Effector CD8-positive, alpha-beta T cell (primary cell): ENCODE results near the gene LEKR1.
"Not testable (repeated sequence)": the region's sequence is repeated elsewhere in the genome, so short reads cannot be mapped to it uniquely, and the experiment has no call there.

Experiments
- DNase-seq: peaks from one replicate; lab custom pipeline; 2025; lab: John Stamatoyannopoulos, UW

Gene LEKR1

DNA sequence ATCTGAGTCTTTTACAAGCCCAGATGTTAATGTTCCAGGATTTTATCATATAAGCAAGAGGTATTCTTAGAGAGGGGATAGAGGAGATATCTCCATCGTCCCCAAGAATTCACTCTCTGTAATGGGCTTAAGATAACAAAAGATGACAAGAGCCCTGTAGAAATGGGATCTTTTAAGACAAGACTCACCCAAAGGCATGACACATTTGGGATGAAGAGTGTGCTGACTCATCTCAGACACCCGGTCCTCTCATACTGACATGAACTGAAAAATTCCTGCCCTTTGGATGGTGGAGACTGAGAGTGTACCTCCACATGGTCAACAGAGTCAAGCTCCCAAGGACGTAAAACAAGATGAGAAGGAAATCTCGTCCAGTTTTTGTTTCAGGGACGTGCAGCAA, 11.0 kb downstream of the LEKR1 start:
- DNase-seq: no peak

DNA sequence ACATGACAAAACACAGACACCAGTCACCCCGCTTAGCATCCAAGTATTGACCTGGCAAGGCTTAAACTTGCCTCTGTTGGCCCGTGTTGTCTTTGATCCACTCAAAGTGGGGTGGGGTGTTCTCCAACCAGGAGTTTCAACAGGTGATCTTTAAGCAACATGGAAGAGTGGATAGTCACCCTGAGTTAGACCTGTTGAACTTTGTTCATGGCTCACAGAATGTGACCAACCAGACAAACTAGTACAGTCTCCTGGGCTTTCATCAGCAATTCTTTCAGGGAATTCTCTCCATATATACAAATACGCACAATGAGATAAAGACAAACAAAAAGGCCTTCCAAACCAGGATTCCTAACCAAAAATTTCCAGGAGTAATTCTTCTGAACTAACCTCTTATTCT, 11.9 kb downstream of the LEKR1 start:
- no peak for DNase-seq

DNA sequence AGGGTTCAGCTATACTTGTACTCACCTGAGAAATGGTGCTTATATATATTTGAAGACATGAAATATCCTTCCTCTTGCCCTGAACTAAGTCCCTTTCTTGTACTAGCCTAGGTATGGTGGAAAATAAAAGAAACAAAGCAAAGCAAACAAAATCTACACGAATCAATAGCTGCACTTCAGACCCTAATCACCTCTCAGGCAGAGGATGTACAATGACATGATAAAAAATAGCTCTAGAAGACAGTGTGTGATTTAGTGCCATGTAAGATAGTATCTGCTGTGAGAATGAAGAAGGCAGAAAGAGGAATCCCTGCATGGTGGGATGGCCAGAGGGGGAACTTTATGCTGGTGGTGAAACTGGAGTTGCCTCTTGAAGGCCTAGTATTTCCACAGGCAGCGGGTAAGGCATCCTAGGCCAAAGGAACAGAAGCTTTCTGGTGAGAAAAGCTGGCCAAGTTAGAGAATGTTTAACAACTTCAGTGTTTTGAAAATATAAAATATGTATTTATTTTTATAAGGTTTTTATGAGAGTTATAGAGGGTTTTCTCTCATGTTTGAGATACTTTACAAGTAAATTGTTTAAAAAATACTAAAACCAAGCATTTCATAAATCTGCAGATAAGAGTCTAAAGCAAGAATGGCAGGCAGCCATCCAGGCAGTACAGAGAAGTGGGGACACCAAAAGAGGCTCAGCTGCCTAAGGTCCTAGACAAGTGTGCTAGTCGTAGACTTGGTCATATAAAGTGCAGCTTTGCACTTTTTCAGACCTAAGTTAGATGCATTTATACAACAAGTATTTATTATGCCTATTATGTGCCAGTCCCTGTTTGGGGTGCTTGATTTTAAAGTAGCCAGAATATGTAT, 14.9 kb downstream of the LEKR1 start:
- DNase-seq: no peak

GRCh38 chr3:156843071-156843808, 17.1 kb downstream of the LEKR1 start:
- no peak for DNase-seq

DNA sequence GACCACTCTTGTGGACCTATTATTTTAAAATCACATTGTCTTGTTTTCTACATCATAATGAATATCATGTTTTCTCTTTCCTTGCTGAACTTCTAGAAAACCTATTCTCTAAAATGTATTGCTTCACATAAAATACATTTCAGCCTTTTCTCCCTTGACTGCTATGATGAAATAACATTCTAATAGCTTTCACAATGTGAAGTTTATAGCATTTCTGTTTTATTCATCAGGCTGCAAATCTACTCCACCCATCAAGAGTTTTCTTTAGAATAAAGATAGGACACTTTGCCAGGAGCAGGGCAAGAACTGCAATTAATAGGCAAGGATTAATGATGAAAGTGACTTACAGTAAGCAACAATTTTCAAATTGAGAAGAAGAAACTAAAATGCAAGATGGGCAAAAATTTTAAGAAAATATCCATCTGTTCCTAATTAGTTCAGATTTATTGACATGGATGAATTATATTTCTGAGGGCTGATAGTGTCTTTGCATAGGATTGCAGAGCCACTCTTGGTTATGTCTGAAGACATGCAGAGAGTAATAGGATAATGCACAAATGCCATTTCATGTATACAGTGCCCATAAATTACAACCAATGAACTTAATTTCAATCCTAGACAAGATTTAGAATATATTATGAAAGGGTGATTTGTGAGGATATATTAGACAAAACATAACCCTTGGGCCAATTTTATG, 21.7 kb downstream of the LEKR1 start:
- no peak for DNase-seq

- DNase-seq: no peak
These were observed 33.4 kb downstream of the LEKR1 start for GRCh38 chr3:156859578-156859977.

DNA sequence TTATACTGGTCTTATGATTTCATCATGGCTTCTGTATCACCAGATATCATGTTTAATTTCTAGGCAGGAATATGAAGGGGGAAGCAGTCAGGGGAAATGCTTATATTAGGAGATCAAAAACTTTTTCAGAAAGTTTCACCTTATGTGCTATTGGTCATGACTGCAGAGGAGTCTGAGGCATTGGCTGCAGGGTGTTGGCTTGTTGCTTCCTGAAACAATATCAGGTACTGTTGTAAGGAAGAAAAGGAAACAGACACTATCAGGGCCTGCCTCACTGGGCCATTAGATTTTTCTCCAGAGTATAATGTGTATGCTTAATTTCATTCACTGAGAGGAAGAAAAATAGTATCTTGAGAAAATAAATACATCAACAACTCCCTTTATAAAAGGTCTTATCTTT, 34.7 kb downstream of the LEKR1 start:
- no peak for DNase-seq

DNA sequence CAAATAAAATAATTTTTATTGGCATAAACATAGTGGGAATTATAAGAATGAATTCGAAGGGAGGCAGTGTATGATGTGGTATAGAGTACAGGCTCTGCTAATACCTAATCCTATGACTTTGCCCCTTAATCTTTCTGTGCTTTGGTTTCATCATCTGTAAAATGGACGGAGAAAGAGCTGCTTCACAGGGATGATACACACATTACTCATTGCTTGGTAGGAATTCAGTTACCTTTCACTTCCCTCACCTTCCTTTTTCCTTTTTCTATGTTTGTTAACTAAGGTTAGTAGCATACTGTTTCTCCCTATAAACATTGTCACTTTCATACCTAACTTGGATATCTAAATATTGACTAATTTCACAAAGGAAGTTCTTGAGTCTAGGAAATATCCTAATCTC, 36.2 kb downstream of the LEKR1 start:
- DNase-seq: no peak

GRCh38 chr3:156865732-156866131, 39.6 kb downstream of the LEKR1 start:
- DNase-seq: no peak

- no peak for DNase-seq
These were observed 41.0 kb downstream of the LEKR1 start for GRCh38 chr3:156867174-156867573.

DNA sequence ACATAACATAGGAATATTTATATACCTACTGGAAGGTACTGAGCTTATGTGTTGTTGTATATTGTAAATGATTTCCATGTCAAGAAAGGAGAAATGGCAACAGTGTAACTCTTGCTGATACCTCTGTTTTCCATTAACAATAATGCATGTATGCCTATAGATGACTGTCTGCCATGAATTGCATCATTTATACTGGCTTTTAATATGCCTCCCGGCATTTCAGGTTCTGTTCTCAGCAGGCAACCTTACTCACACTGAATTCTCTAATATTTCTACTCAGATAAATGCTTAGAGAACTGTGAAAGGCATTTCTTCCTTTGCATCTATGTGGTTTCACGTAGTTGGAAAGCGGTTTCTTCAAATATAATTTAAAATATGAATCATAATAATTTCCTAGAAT, 41.8 kb downstream of the LEKR1 start:
- no peak for DNase-seq

DNA sequence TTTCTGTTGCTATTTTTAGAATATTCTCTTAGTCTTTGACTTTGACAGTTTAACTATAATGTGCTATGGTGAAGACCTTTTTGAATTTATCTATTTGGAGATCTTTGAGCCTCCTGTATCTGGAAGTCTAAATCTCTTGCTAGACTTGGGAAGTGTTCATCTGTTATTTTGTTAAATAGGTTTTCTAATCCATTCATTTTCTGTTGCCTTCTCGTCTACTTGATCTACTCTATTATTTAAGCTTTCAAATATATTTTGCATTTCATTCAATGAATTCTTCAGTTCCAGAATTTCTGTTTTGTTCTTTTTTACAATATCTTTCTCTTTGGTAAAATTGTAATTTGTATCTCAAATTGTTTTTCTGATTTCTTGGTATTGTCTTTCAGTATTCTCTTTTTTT, 47.8 kb downstream of the LEKR1 start:
- no peak for DNase-seq

DNA sequence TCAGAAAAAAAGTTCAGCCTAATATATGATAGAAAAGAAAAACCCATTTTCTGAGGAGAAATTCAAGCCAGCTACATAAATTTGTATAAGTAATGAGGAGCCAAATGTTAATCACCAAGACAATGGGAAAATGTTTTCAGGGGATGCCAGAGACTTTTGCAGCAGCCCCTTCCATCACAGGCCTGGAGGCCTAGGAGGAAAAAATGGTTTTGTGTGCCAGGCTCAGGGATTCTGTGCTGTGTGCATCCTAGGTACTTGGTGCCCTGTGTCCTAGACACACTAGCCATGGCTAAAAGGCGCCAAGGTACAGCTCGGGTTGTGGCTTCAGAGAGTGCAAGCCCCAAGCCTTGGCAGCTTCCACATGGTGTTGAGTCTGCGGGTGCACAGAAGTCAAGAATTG, 53.3 kb downstream of the LEKR1 start:
- DNase-seq: not testable (repeated sequence)

GRCh38 chr3:156885761-156886160, 59.6 kb downstream of the LEKR1 start:
- no peak for DNase-seq

DNA sequence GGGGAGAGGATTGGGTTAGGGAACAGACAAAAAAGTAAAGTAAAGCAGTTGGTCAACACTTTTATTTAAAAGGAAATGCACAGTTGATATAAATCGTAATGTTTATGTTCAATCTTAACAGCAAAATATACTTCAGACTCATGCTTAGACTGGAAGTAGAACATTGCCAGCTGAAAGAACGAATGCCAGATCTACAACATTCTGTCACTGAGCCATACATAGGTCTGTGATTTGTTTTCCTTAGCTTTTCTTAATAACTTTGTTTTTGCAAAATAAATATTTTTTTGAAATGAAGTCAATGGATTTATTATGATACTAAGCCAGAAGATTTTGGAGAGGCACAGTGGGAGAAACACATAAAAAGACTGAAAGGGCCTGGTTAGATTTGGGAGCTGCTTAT, 62.0 kb downstream of the LEKR1 start:
- no peak for DNase-seq

- DNase-seq: no peak
These were observed 62.4 kb downstream of the LEKR1 start for GRCh38 chr3:156888576-156888975.

GRCh38 chr3:156892701-156893100, 66.5 kb downstream of the LEKR1 start:
- no peak for DNase-seq

- DNase-seq: not testable (repeated sequence)
These were observed 69.2 kb downstream of the LEKR1 start for GRCh38 chr3:156895374-156895773.

DNA sequence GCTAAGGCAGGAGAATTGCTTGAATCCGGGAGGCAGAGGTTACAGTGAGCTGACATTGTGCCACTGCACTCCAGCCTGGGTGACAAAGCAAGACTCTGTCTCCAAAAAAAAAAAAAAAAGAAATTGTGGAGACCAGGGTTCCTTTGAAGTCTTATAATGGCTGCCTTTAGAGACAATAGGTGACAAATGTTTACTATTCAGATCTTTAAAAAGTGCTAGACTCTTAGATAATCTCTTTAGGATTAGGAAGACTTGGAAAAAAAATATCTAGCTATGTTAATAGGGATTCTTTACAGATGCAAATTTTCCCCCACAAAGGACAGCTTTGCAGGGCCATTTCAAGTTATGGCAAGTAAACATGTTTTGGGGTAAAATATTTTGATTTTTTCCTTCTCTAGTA, 71.7 kb downstream of the LEKR1 start:
- DNase-seq: not testable (repeated sequence)

GRCh38 chr3:156898296-156898880, 72.2 kb downstream of the LEKR1 start:
- no peak for DNase-seq

- no peak for DNase-seq
These were observed 73.8 kb downstream of the LEKR1 start for GRCh38 chr3:156899951-156900350.

- DNase-seq: no peak
These were observed 76.8 kb downstream of the LEKR1 start for GRCh38 chr3:156902916-156903315.
